Right ventricle myocardium inferior (tissue), 1 donor: ENCODE measurements around the gene TSKS. TPM values are rescaled to one million over a fixed set of nuclear protein-coding genes. Genes with fewer than 3 reads are reported as not detected.

Experiments
- ATAC-seq: fragments of 200-7000 bp; cut with Tn5 transposase; one replicate; pipeline ENCODE4 v1.9.1; 2020; ENCODE audit warnings: mild to moderate bottlenecking, moderate library complexity
- DNase-seq: peaks from one replicate; pipeline ENCODE4 v3.0.0; 2021; ENCODE audit errors: missing footprints
- intact Hi-C: fragments of 100-400 bp; cut with DNase I; formaldehyde crosslinking; loops from one replicate; pipeline ENCODE4 v1.11.0; 2022
- total RNA-seq: library from RNA; stranded (reverse); fragmentation: NEBNext Ultra II Directional; extraction: Animal tissue kit (Norgen Biotek cat#: 25700); gene quantifications from one replicate; pipeline ENCODE4 v1.2.1, GENCODE V29; 2021
- donor health status: DM: no; HTN: yes; CAD: no; lungs with severe emphysema.

Gene TSKS
- total RNA-seq, 1 donor from 2014 or later = 0.57 TPM

GRCh38 chr19:49799271-49799797 lies 36.2 kb upstream of the TSKS start:
- intact Hi-C loops = no loop called here
- ATAC-seq (no peak), DNase-seq (no peak)

- intact Hi-C loops = no loop called here
Measured at GRCh38 chr19:49798574-49798973, 35.5 kb upstream of the TSKS start.

GRCh38 chr19:49795615-49796014 lies 32.5 kb upstream of the TSKS start:
- ATAC-seq (no peak), DNase-seq (no peak)
- intact Hi-C loops = no loop called here

More at GRCh38 chr19:49798574-49798973, 35.5 kb upstream of the TSKS start:
- no peak for DNase-seq
- ATAC-seq = no peak

- DNase-seq (no peak), ATAC-seq (no peak)
- intact Hi-C loops = no loop called here
Measured at GRCh38 chr19:49793561-49793840, 30.4 kb upstream of the TSKS start.

GRCh38 chr19:49792829-49793560 lies 29.9 kb upstream of the TSKS start:
- DNase-seq (no peak), ATAC-seq (no peak)
- intact Hi-C loops = no loop called here

- DNase-seq (no peak), ATAC-seq (no peak)
- intact Hi-C loops = no loop called here
Measured at GRCh38 chr19:49791776-49792445, 28.8 kb upstream of the TSKS start.

- intact Hi-C loops = no loop called here
- ATAC-seq = peak; percentile 85
- no peak for DNase-seq
Measured at GRCh38 chr19:49790866-49791265, 27.8 kb upstream of the TSKS start.

GRCh38 chr19:49788857-49789256 lies 25.8 kb upstream of the TSKS start:
- intact Hi-C loops = no loop called here
- DNase-seq (no peak), ATAC-seq (no peak)

GRCh38 chr19:49787746-49788145 lies 24.6 kb upstream of the TSKS start:
- intact Hi-C loops = no loop called here
- DNase-seq (no peak), ATAC-seq (no peak)

- ATAC-seq (no peak), DNase-seq (no peak)
- intact Hi-C loops = no loop called here
Measured at GRCh38 chr19:49786376-49786820, 23.3 kb upstream of the TSKS start.

- intact Hi-C loops = no loop called here
- ATAC-seq (no peak), DNase-seq (no peak)
Measured at GRCh38 chr19:49782515-49782914, 19.4 kb upstream of the TSKS start.

GRCh38 chr19:49781394-49781793 lies 18.3 kb upstream of the TSKS start:
- no peak for DNase-seq
- no peak for ATAC-seq
- intact Hi-C loops = no loop called here

- intact Hi-C loops = no loop called here
- no peak for DNase-seq
- ATAC-seq = no peak
Measured at GRCh38 chr19:49780861-49781260, 17.8 kb upstream of the TSKS start.

- intact Hi-C loops = no loop called here
- DNase-seq = no peak
- no peak for ATAC-seq
Measured at GRCh38 chr19:49779731-49780555, 16.8 kb upstream of the TSKS start.

- no peak for ATAC-seq
- DNase-seq = no peak
- intact Hi-C loops = no loop called here
Measured at GRCh38 chr19:49776371-49776764, 13.3 kb upstream of the TSKS start.

GRCh38 chr19:49775742-49776370 lies 12.8 kb upstream of the TSKS start:
- intact Hi-C loops = no loop called here
- no peak for ATAC-seq
- no peak for DNase-seq

GRCh38 chr19:49774969-49775368 lies 11.9 kb upstream of the TSKS start:
- ATAC-seq (no peak), DNase-seq (no peak)
- intact Hi-C loops = no loop called here

GRCh38 chr19:49773663-49774350 lies 10.7 kb upstream of the TSKS start:
- intact Hi-C loops = no loop called here
- ATAC-seq = no peak
- no peak for DNase-seq
